GM12878 (cell line): ENCODE data around the gene MACROD2.

ENCODE experiments used
- GABPA ChIP-seq: IDR thresholded peaks from 2 replicates; pipeline ENCODE4 v1.6.1; 2014; ENCODE audit warnings: antibody characterized with exemption, low read depth, mild to moderate bottlenecking, inconsistent platforms
- POLR2AphosphoS5 ChIP-seq: IDR thresholded peaks from 2 replicates; pipeline ENCODE4 v1.6.1; 2011; ENCODE audit warnings: mild to moderate bottlenecking, low read length, inconsistent platforms
- TF ChIP-seq, protein P1 (sequence below), 3 experiments: IDR thresholded peaks in 2 of 3; conservative IDR thresholded peaks in 1 of 3; 2 replicates each; pipeline ENCODE4 v1.5.1; 2011; ENCODE audit warnings: low read depth in 3 of 3, low read length in 3 of 3, mild to moderate bottlenecking in 3 of 3, control low read depth in 2 of 3, moderate library complexity in 2 of 3, inconsistent platforms in 1 of 3, mixed read lengths in 1 of 3; ENCODE audit not compliant: control insufficient read depth in 2 of 3, insufficient read depth in 1 of 3; ENCODE audit errors: extremely low read depth in 1 of 3

DNA sequence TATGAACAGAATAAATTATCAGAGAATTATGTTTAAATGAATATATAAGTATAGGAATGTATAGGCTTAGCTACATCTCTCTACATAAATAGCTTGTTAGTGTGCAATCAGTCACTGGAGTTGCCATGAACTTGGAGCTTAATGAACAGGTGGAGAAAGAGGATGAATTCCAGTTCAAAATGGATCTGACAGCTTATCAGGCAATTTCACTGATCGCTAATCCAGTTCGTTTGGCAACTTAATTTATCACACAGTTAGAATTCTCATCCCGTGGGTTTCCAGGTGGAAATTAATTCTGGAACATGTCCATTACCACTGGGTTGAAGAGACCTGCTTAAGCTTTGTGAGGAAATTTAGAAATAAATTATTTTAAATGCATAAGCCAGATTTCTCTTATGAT, 118.1 kb downstream of the MACROD2 start:
- no peak for TF ChIP-seq GABPA
- TF ChIP-seq, protein P1, sequence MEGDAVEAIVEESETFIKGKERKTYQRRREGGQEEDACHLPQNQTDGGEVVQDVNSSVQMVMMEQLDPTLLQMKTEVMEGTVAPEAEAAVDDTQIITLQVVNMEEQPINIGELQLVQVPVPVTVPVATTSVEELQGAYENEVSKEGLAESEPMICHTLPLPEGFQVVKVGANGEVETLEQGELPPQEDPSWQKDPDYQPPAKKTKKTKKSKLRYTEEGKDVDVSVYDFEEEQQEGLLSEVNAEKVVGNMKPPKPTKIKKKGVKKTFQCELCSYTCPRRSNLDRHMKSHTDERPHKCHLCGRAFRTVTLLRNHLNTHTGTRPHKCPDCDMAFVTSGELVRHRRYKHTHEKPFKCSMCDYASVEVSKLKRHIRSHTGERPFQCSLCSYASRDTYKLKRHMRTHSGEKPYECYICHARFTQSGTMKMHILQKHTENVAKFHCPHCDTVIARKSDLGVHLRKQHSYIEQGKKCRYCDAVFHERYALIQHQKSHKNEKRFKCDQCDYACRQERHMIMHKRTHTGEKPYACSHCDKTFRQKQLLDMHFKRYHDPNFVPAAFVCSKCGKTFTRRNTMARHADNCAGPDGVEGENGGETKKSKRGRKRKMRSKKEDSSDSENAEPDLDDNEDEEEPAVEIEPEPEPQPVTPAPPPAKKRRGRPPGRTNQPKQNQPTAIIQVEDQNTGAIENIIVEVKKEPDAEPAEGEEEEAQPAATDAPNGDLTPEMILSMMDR (IDR thresholded peaks at IDR 0.05 in 2 of 3, conservative IDR thresholded peaks at IDR 0.05 in 1 of 3; ENCODE audit: control insufficient read depth in 2 of 3, extremely low read depth in 1 of 3, insufficient read depth in 1 of 3, low read depth in 3 of 3, low read length in 3 of 3): no peak
- TF ChIP-seq POLR2AphosphoS5: no peak
